Sigmoid colon (tissue), 4 donors: ENCODE results near the gene LIMS4.
"Not testable (repeated sequence)": the region's sequence is repeated elsewhere in the genome, so short reads cannot be mapped to it uniquely, and the experiment has no call there.

Experiments used
- EP300 ChIP-seq, 4 donors: sonication (generic); formaldehyde crosslinking; IDR thresholded peaks; one replicate each; pipeline ENCODE4 v1.6.1; 2017; ENCODE audit warnings: antibody characterized with exemption in 4 of 4
- POLR2A ChIP-seq, 2 donors: fragments of 450-650 bp; IDR thresholded peaks; one replicate each; pipeline ENCODE4 v1.6.1; 2016; ENCODE audit warnings: antibody characterized with exemption in 2 of 2, mild to moderate bottlenecking in 2 of 2, moderate library complexity in 2 of 2
- POLR2AphosphoS5 ChIP-seq, 4 donors: sonication (generic); formaldehyde crosslinking; IDR thresholded peaks; one replicate each; pipeline ENCODE4 v1.6.1; 2017; ENCODE audit warnings: antibody characterized with exemption in 4 of 4
- TF ChIP-seq, protein P1 (sequence below), 4 experiments: fragments of 450-650 bp in 3 of 4; fragments of 200-600 bp in 1 of 4; IDR thresholded peaks; one replicate each; pipeline ENCODE4 v1.5.1; 2016 to 2019; ENCODE audit warnings: antibody characterized with exemption in 4 of 4, mild to moderate bottlenecking in 3 of 4, moderate library complexity in 2 of 4

GRCh38 chr2:110460318-110460717 lies 12.3 kb downstream of the LIMS4 start:
- TF ChIP-seq, protein P1, sequence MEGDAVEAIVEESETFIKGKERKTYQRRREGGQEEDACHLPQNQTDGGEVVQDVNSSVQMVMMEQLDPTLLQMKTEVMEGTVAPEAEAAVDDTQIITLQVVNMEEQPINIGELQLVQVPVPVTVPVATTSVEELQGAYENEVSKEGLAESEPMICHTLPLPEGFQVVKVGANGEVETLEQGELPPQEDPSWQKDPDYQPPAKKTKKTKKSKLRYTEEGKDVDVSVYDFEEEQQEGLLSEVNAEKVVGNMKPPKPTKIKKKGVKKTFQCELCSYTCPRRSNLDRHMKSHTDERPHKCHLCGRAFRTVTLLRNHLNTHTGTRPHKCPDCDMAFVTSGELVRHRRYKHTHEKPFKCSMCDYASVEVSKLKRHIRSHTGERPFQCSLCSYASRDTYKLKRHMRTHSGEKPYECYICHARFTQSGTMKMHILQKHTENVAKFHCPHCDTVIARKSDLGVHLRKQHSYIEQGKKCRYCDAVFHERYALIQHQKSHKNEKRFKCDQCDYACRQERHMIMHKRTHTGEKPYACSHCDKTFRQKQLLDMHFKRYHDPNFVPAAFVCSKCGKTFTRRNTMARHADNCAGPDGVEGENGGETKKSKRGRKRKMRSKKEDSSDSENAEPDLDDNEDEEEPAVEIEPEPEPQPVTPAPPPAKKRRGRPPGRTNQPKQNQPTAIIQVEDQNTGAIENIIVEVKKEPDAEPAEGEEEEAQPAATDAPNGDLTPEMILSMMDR (IDR thresholded peaks at IDR 0.05), result not testable (repeated sequence)
- not testable (repeated sequence) for TF ChIP-seq POLR2A, POLR2AphosphoS5, EP300 (IDR thresholded peaks at IDR 0.05)
